SKM-1 (cell line): Measurements from ENCODE around the gene ZNF710.

Source experiments
- DNase-seq: peaks from one replicate; lab custom pipeline; 2025; ENCODE audit not compliant: unreplicated experiment; lab: John Stamatoyannopoulos, UW

Gene ZNF710

DNA sequence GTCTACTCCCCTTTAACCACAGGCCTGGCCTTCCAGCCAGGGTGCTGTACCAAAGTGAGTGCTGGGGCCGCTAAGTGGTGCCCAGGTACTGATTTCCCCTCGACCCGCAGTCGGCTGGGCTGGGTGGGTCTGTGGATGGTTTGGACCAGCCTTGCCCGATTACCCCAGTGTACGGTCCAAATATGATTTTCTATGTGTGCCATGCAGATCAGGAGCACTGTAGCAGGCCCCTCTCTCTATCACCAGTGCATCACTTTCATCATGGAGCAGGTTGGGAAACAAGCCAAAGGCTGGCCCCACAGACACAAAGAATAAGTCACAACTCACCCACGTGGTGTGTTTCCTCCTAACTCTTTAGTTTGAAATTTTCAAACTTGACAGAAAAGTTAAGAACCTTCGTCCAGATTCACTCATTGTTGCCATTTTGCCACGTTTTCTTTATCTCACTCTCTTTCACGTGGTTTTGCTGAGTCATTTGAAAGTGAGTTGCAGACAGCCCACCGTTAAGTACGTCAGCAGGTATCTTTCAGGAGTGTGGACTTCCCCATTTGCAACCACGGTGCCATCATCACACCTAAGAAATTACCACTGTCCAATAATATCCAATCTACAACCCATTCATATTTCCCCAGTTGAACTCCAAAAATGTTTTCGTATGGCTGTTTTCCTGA lies 37.0 kb downstream of the ZNF710 start:
- no peak for DNase-seq

DNA sequence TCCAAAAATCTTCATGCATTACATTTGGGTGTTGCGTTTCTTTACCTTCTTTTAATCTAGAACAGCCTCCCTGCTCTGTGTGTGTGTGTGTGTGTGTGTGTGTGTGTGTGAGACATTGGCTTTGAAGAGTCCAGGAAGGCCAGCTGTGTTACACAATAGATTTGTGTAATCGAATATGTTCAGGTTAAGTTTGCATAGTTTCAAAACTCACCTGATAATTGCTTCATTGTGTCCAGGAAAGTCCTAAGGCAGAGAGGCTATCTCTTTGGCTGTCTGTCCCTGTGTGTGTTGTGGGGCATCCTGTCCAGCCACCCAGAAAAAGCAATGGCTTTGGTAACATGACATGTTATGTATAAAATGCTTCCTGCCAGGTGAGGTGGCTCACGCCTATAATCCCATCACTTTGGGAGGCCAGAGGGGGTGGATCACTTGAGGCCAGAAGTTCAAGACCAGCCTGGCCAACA lies 37.5 kb downstream of the ZNF710 start:
- no peak for DNase-seq

DNA sequence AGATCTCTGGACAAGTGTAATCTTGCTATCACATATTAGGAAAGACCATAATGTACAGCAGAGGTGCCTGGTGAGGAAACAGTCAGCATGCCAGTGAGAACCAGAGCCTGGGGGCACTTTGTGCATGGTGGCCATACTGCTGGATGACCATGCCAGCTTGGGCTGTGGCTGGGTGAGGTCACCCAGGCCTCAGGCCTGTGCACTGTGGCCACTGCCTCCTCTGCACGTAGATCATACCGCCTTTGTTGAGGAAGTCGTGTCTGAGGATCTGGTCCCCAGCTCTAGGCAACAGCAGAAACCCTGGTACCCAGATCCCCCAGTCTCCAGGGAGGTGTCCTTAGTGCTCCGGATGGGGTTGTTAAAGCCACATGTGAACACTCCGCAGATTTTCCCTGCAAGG lies 38.9 kb downstream of the ZNF710 start:
- no peak for DNase-seq

GRCh38 chr15:90040618-90041017 lies 39.5 kb downstream of the ZNF710 start:
- DNase-seq, result no peak

GRCh38 chr15:90042356-90042755 lies 41.2 kb downstream of the ZNF710 start:
- no peak for DNase-seq

- no peak for DNase-seq
These were observed 41.8 kb downstream of the ZNF710 start for GRCh38 chr15:90042766-90043529.

GRCh38 chr15:90043530-90044010 lies 42.4 kb downstream of the ZNF710 start:
- DNase-seq, result no peak

- no peak for DNase-seq
These were observed 43.1 kb downstream of the ZNF710 start for GRCh38 chr15:90044191-90044590.

GRCh38 chr15:90044916-90045371 lies 43.8 kb downstream of the ZNF710 start:
- no peak for DNase-seq

- DNase-seq, result no peak
These were observed 45.2 kb downstream of the ZNF710 start for GRCh38 chr15:90046289-90046688.

GRCh38 chr15:90046911-90047392 lies 45.8 kb downstream of the ZNF710 start:
- DNase-seq, result no peak

- no peak for DNase-seq
These were observed 46.9 kb downstream of the ZNF710 start for GRCh38 chr15:90047956-90048575.

DNA sequence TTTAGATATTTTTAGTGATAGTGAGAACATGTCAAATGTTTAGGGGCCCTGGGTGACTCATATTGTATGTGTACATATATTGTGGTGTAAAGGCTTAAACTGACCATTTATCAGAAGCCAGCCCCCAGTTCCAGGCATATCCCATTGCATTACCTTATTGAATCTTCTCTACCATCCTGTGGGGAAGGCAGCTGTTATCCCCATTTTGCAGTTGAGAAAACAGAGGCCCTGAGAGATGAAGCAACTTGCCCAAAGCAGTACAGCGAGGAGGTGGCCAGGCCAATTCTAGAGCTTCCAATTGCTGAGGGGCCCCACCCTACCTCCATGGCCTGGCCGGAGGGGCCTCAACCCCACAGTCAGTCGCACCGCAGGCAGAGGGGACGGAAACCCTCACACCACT lies 47.9 kb downstream of the ZNF710 start:
- no peak for DNase-seq

DNA sequence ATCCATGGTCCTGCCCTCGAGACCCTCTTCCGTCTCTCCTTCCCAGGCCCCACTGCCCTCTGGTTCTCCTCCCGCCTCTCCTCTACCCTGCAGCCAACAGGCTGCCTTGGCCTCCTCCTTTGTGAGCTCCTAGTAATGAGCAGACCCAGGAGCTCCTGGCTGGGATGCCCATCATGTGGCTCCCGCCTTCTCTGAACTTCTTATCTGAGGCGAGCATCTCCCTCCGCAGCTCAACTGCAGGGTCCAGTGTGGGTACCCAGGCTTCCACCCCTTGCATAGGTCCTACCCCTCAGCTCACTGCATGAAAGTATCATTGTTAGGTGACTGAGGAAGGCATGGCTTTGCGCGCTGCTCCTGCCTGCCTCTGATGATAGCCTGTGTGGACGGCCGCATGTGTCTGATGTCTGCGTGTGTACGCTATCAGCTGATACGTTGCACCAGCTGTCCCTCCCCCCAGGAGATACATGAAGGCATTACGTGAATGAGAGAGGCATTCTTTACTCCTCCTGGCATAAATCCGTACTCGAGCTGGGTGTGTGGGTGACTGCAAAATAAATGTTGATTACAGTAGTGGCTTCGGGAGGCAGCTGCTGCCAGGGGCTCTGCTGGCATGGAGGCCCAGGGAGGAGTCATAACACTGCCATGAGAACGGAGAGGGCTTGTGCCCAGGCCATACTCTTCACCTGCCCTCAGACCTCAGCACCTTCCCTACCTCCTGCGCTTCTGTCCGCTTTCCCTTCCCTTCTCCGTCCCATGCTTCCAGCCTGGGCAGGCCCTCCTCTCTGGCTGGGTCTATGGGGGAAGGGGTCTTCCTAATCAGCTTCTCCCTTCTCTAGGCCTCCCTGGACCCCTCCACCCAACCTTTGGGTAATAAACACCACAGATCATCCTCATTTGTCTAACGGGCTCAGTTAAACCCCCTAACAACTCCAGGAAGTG lies 48.8 kb downstream of the ZNF710 start:
- no peak for DNase-seq

GRCh38 chr15:90051874-90052273 lies 50.8 kb downstream of the ZNF710 start:
- DNase-seq, result no peak

GRCh38 chr15:90053685-90054466 lies 52.8 kb downstream of the ZNF710 start:
- no peak for DNase-seq

DNA sequence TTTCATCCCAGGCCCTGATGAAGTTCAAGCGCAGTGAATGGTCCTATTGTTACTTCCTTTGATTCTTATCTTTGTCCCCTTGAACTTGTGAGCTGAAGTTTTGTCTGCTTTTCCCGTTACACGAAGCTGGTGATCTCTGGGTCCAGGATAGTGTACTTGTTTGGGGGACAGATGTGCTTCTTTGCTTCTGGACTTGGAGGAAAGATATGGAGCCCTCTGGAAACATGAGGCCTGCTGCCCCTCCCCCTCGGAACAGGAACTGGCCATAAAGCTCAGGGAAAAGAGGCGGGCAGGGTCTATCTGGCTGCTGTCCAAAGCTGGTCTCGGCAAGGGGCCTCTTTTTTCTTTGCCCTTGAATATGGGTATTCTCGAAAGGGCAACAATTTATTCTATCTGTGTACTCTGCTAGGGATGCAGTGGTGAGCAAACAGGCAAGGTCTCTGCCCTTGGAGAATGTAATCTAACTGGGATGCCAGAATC lies 53.5 kb downstream of the ZNF710 start:
- no peak for DNase-seq

- DNase-seq, result no peak
These were observed 54.1 kb downstream of the ZNF710 start for GRCh38 chr15:90055182-90055581.

GRCh38 chr15:90056529-90056928 lies 55.4 kb downstream of the ZNF710 start:
- DNase-seq, result no peak

DNA sequence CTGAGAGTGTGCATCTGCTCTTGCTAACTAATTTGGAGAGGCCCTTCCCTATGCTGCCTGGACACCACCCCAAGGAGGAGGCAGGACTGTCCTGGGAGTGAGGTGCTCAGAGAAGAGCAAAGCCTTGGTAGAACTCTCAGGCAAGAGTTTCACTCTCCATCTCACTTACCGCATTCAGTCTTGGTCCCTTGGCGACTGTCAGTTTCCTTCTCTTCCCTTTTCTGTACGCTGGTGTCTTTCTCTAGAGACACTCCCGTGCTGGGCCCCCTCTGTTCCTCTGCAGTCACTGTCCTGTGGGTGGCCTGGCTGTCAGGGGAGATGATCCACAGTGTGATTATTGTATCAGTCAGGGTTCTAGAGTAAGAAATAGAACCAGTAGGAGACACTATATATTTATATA lies 57.2 kb downstream of the ZNF710 start:
- no peak for DNase-seq
